Measurements from ENCODE around the gene RALGDS. TPM values are rescaled to one million over a fixed set of nuclear protein-coding genes. Genes with fewer than 3 reads are reported as not detected.

RALGDS gene
- total RNA-seq, 6 experiments from 2014 or later: 12.1 to 15.8 (median 14.8) TPM

DNA sequence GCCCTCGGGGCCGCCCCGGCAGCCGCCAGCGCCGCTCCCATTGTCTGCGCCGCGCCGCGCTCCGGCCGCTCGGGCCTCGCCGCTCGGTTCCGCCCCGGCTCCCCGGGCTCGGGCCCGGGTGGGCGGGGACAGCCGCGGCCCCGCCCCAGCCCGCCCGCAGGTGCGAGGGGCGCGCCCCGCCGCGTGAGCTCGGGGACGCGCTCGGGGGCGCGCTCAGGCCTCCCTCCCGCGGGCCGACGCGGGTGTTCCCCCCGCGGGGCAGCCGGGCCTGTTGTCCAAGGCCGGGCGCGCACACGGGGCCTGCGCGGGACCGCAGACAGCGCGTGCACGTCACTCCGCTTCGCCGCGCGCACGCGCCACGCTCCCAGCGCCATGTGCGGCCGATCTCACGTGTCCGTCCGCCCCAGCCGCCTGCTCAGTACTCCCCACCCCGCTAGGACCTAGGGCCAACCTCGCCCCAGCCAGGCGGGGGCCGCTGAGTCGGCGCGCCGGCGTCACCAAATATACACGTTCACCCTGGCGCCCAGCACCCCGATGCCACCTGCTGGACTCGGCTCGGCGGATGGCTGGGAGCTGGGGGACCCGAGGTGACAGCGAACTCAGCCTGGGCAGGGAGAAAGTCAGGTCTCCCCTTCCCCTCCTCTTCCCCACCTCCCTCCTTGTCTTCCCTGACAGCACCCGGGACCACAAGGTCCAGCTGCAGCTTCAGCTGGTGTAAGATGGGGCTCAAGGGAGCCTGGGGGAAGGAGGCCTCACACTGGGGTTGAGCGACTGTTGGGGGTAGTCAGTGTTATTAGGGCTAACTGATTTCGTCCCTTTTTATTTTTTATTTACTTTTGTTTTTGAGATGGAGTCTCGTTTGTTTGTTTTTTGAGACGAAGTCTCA is 28.3 kb upstream of the RALGDS start:
- no peaks in the 10 kb centered on the region for H3K36me3 Mint-ChIP-seq (ENCODE audit: low read depth)
- H3K27ac Mint-ChIP-seq: peak overlapping the region; percentile 77
- peak; percentile 57 for TF ChIP-seq CTCF (IDR thresholded peaks at IDR 0.05)
- DNase-seq: peak; percentile 79
- peaks cover 21% of the 10 kb centered on the region for H3K4me1 Mint-ChIP-seq (ENCODE audit: low read depth)
- peaks cover 2% of the 10 kb centered on the region for H3K27me3 Mint-ChIP-seq (ENCODE audit: insufficient read depth)
- peak overlapping the region; percentile 71 for H3K4me3 Mint-ChIP-seq
- no peaks in the 10 kb centered on the region for H3K9me3 Mint-ChIP-seq

DNA sequence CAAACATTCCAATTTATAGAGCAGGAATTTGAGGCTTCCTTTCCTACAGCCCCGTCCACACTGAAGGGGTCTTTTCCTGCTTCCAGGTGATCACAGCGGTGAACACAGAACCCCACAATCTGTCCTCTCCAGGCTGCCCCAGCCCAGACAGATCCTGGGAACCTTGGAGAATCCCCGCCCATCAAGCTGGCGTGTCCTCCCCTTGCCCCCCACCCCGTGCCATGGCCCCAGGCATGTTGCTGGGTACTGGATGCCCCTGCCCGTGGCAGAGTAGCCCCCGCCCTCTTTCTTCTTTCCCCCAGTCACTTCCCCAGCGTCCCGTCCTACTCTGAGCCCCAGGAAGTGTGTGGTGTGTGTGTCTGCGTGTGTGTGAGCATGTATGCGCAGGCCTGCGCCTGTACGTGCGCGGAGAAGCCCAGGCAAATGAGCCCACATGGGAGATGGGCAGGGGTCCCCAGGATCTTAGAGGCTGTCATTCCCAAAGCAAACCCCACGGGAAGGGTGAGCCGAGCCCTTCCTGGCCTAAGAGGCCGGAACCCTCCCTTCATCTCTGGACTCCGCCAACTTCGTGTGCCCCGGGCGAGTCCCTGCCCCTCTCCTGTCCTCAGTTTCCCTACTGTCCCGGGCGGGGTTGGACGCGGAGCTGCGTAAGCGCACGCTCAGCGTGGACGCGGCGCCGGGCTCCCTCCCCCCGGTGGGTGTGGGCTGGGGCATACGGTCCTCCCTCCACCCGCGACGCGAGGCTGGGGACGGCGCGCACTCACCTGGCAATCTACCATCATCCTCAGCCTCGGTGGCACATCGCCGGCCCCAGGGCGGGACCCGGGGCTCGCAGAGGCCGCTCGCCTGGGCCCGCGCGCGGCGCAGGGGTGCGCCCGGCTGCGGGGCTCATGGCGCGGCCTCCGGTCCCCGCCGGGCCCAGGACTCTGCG is 27.4 kb upstream of the RALGDS start:
- Mint-ChIP-seq H3K36me3 (ENCODE audit: low read depth) (no peaks in the 10 kb centered on the region), H3K27me3 (ENCODE audit: insufficient read depth) (peaks cover 2% of the 10 kb centered on the region), H3K4me1 (ENCODE audit: low read depth) (peaks cover 26% of the 10 kb centered on the region), H3K4me3 (peak overlapping the region; percentile 82), H3K9me3 (no peaks in the 10 kb centered on the region), H3K27ac (peak overlapping the region; percentile 77)
- no peak for TF ChIP-seq CTCF (IDR thresholded peaks at IDR 0.05)
- DNase-seq: peak; percentile 12

- H3K9me3 Mint-ChIP-seq: no peaks in the 10 kb centered on the region
- DNase-seq: peak; percentile 42
- no peaks in the 10 kb centered on the region for H3K36me3 Mint-ChIP-seq (ENCODE audit: low read depth)
- peaks cover 2% of the 10 kb centered on the region for H3K27me3 Mint-ChIP-seq (ENCODE audit: insufficient read depth)
- peak overlapping the region; percentile 77 for H3K27ac Mint-ChIP-seq
- peaks cover 26% of the 10 kb centered on the region for H3K4me1 Mint-ChIP-seq (ENCODE audit: low read depth)
- TF ChIP-seq CTCF (IDR thresholded peaks at IDR 0.05): peak; percentile 98
- H3K4me3 Mint-ChIP-seq: peak overlapping the region; percentile 82
These were observed 26.6 kb upstream of the RALGDS start for GRCh38 chr9:133147412-133148198.

DNA sequence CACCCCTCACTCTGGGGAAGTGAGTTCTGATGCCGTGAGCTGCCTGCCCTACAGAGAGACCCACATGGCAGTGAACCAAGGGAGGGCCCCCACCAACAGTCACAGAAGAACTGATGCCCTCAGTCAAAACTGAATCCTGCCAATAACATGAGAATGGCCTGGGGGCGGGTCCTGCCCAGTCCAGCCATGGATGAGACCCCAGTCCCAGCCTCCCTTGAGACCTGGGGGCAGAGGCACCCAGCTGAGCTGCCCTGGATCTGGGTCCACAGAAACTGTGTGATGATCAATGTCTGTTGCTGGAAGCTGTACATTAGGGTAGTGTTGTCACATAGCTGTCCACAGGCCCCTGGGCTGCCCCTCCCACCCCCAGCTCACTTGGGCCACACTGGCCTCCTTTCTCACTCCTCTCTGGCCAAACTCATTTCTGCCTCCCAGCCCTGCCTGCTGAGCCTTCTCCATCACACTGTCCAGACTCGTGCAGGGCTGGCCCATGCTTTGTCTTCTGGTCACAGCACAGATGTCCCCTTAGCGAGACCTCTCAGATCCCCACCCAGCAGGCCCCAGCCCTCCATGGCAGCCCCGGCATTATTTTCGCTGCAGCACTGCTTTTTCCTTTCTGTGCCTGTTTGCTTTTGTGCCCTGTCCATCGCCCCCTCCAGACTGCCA is 25.8 kb upstream of the RALGDS start:
- Mint-ChIP-seq H3K27me3 (ENCODE audit: insufficient read depth) (peaks cover 2% of the 10 kb centered on the region), H3K27ac (no peak overlapping the region), H3K4me3 (no peak overlapping the region), H3K9me3 (no peaks in the 10 kb centered on the region), H3K4me1 (ENCODE audit: low read depth) (peaks cover 26% of the 10 kb centered on the region), H3K36me3 (ENCODE audit: low read depth) (no peaks in the 10 kb centered on the region)
- no peak for TF ChIP-seq CTCF (IDR thresholded peaks at IDR 0.05)
- DNase-seq: no peak
